SK-N-SH (cell line): ENCODE measurements around the gene BLID. TPM values are rescaled to one million over a fixed set of nuclear protein-coding genes. Genes with fewer than 3 reads are reported as not detected.
A peak's percentile ranks its signal among the peaks of the same experiment; 100 is the strongest.

Source experiments
- CTCF ChIA-PET: fragments of 300-600, 350-600 bp; formaldehyde crosslinking; extraction: SDS; loops from one replicate; lab custom pipeline; 2021; lab: Yijun Ruan, JAX
- POLR2A ChIA-PET: fragments of 350-600 bp; sonication (Branson Sonifier 250); formaldehyde crosslinking; extraction: SDS; loops from one replicate; lab custom pipeline; 2020; ENCODE audit warnings: antibody characterized with exemption, inconsistent platforms; lab: Yijun Ruan, JAX
- DNase-seq: peaks from one replicate; pipeline ENCODE4 v3.0.0; 2012
- H2AFZ ChIP-seq: fragments of 200-600 bp; sonication (generic); 2 replicates; pipeline ENCODE4 v1.8.1; 2016; ENCODE audit warnings: antibody characterized with exemption, mild to moderate bottlenecking, low read depth
- H3F3A ChIP-seq: fragments of 200-600 bp; sonication (generic); replicated peaks from 2 replicates; pipeline ENCODE3; 2016; ENCODE audit warnings: antibody characterized with exemption, mild to moderate bottlenecking; ENCODE audit not compliant: insufficient read depth
- H3K27ac ChIP-seq, 2 experiments: fragments of 200-500 bp in 1 of 2; fragments of 200-600 bp in 1 of 2; sonication (Bioruptor generic) in 1 of 2; sonication (generic), shearing (Covaris generic) in 1 of 2; 2 replicates each; pipeline versions ENCODE4 v1.5.1 to v1.6.1; 2014 to 2016; ENCODE audit warnings: low read depth in 2 of 2, inconsistent platforms in 1 of 2, low read length in 1 of 2, mild to moderate bottlenecking in 1 of 2, mixed read lengths in 1 of 2
- H3K27me3 ChIP-seq: fragments of 200-600 bp; sonication (generic), shearing (Covaris generic); 2 replicates; pipeline ENCODE4 v1.6.1; 2016; ENCODE audit warnings: mixed run types; ENCODE audit not compliant: insufficient read depth
- H3K36me3 ChIP-seq, 2 experiments: fragments of 200-500 bp in 1 of 2; fragments of 200-600 bp in 1 of 2; sonication (Bioruptor generic) in 1 of 2; sonication (generic) in 1 of 2; replicated peaks in 1 of 2; 2 replicates each; pipeline versions ENCODE3 to v1.5.1; 2014 to 2016; ENCODE audit warnings: low read length in 1 of 2, mild to moderate bottlenecking in 1 of 2; ENCODE audit not compliant: insufficient read depth in 2 of 2, control insufficient read depth in 1 of 2
- H3K4me1 ChIP-seq, 2 experiments: fragments of 200-500 bp in 1 of 2; fragments of 200-600 bp in 1 of 2; sonication (Bioruptor generic) in 1 of 2; sonication (generic), shearing (Covaris generic) in 1 of 2; 2 replicates each; pipeline versions ENCODE4 v1.5.1 to v1.6.1; 2014 to 2016; ENCODE audit warnings: low read depth in 1 of 2, low read length in 1 of 2, mixed run types in 1 of 2; ENCODE audit not compliant: insufficient read depth in 2 of 2, control insufficient read depth in 1 of 2
- H3K4me2 ChIP-seq: fragments of 200-600 bp; sonication (generic), shearing (Covaris generic); 2 replicates; pipeline ENCODE4 v1.6.1; 2017; ENCODE audit warnings: mixed run types
- H3K4me3 ChIP-seq, 2 experiments: fragments of 200-500 bp in 1 of 2; fragments of 200-600 bp in 1 of 2; sonication (Bioruptor generic) in 1 of 2; sonication (generic), shearing (Covaris generic) in 1 of 2; 2 replicates each; pipeline versions ENCODE4 v1.5.1 to v1.8.1; 2014 to 2016; ENCODE audit warnings: low read depth in 2 of 2, inconsistent platforms in 1 of 2, low read length in 1 of 2, mild to moderate bottlenecking in 1 of 2, mixed read lengths in 1 of 2, moderate library complexity in 1 of 2
- H3K79me2 ChIP-seq: fragments of 200-600 bp; sonication (generic); 2 replicates; pipeline ENCODE4 v1.8.1; 2017; ENCODE audit warnings: mild to moderate bottlenecking; ENCODE audit not compliant: insufficient read depth
- H3K9ac ChIP-seq: fragments of 200-600 bp; sonication (generic); 2 replicates; pipeline ENCODE4 v1.6.1; 2017; ENCODE audit warnings: mixed run types
- H3K9me2 ChIP-seq: fragments of 200-600 bp; sonication (generic); 2 replicates; pipeline ENCODE4 v1.6.1; 2017; ENCODE audit warnings: mixed run types
- H3K9me3 ChIP-seq: fragments of 200-600 bp; sonication (generic); 2 replicates; pipeline ENCODE4 v1.6.1; 2017; ENCODE audit warnings: mixed run types, mild to moderate bottlenecking, moderate library complexity
- H4K20me1 ChIP-seq: fragments of 200-600 bp; sonication (generic); 2 replicates; pipeline ENCODE4 v1.6.1; 2017; ENCODE audit warnings: mild to moderate bottlenecking, mixed run types; ENCODE audit not compliant: insufficient read depth
- CHD2 ChIP-seq: fragments of 150-350 bp; IDR thresholded peaks from 2 replicates; pipeline ENCODE4 v1.6.1; 2018; ENCODE audit warnings: low read length; ENCODE audit not compliant: partially characterized antibody
- CTCF ChIP-seq: fragments of 200-600 bp; sonication (generic); IDR thresholded peaks from 2 replicates; pipeline ENCODE4 v1.6.1; 2017; ENCODE audit warnings: antibody characterized with exemption, mild to moderate bottlenecking, moderate library complexity
- ELF1 ChIP-seq: IDR thresholded peaks from 2 replicates; pipeline ENCODE4 v1.4.0; 2012
- EP300 ChIP-seq, 2 experiments: IDR thresholded peaks; 2 replicates each; pipeline versions ENCODE4 v1.4.0 to v1.6.1; 2012; ENCODE audit warnings: borderline replicate concordance in 1 of 2, low read depth in 1 of 2, low read length in 1 of 2
- EZH2phosphoT487 ChIP-seq: fragments of 200-600 bp; sonication (generic); IDR thresholded peaks from 2 replicates; pipeline ENCODE4 v1.6.1; 2017; ENCODE audit warnings: low read depth, mixed run types, mild to moderate bottlenecking, antibody characterized with exemption, moderate library complexity, borderline replicate concordance
- FOSL2 ChIP-seq: IDR thresholded peaks from 2 replicates; pipeline ENCODE4 v1.4.0; 2012; ENCODE audit warnings: low read depth, mild to moderate bottlenecking, moderate library complexity, borderline replicate concordance
- FOXJ3 ChIP-seq: sonication (generic); formaldehyde crosslinking; IDR thresholded peaks from 2 replicates; pipeline ENCODE4 v1.5.1; 2020; ENCODE audit warnings: mild to moderate bottlenecking, missing genetic modification reagents
- FOXM1 ChIP-seq: IDR thresholded peaks from 2 replicates; pipeline ENCODE4 v1.4.0; 2012; ENCODE audit warnings: low read depth, mild to moderate bottlenecking
- GABPA ChIP-seq: IDR thresholded peaks from 2 replicates; pipeline ENCODE4 v1.4.0; 2012; ENCODE audit warnings: low read depth, mild to moderate bottlenecking
- GATA2 ChIP-seq: sonication (generic); formaldehyde crosslinking; IDR thresholded peaks from 2 replicates; pipeline ENCODE4 v1.5.0; 2020; ENCODE audit warnings: mild to moderate bottlenecking, missing genetic modification reagents
- IRF3 ChIP-seq: fragments of 150-350 bp; IDR thresholded peaks from 2 replicates; pipeline ENCODE4 v1.6.1; 2016; ENCODE audit warnings: mild to moderate bottlenecking, low read depth, low read length
- JUND ChIP-seq: IDR thresholded peaks from 2 replicates; pipeline ENCODE4 v1.4.0; 2012
- MAX ChIP-seq: IDR thresholded peaks from 2 replicates; pipeline ENCODE4 v1.4.0; 2012; ENCODE audit warnings: low read depth
- MEF2A ChIP-seq: IDR thresholded peaks from 2 replicates; pipeline ENCODE4 v1.4.0; 2012; ENCODE audit warnings: low read depth, borderline replicate concordance
- MXI1 ChIP-seq: IDR thresholded peaks from 2 replicates; pipeline ENCODE4 v1.6.1; 2012; ENCODE audit warnings: mild to moderate bottlenecking, low read depth, low read length, improper control_type of control experiment
- NFIC ChIP-seq: IDR thresholded peaks from 2 replicates; pipeline ENCODE4 v1.4.0; 2012; ENCODE audit warnings: borderline replicate concordance
- NRF1 ChIP-seq: IDR thresholded peaks from 2 replicates; pipeline ENCODE4 v1.6.1; 2012; ENCODE audit warnings: low read depth, mild to moderate bottlenecking, low read length
- POLR2AphosphoS5 ChIP-seq: IDR thresholded peaks from 2 replicates; pipeline ENCODE4 v1.6.1; 2012; ENCODE audit warnings: low read depth, low read length
- RAD21 ChIP-seq: IDR thresholded peaks from 2 replicates; pipeline ENCODE4 v1.6.1; 2012; ENCODE audit warnings: mild to moderate bottlenecking, low read length
- RFX5 ChIP-seq: IDR thresholded peaks from 2 replicates; pipeline ENCODE4 v1.6.1; 2012; ENCODE audit warnings: mild to moderate bottlenecking, improper control_type of control experiment, low read length
- RXRA ChIP-seq: IDR thresholded peaks from 2 replicates; pipeline ENCODE4 v1.4.0; 2012; ENCODE audit warnings: low read depth, mild to moderate bottlenecking, borderline replicate concordance
- SIN3A ChIP-seq: IDR thresholded peaks from 2 replicates; pipeline ENCODE4 v1.6.1; 2012; ENCODE audit warnings: low read depth, mild to moderate bottlenecking, low read length, moderate library complexity, borderline replicate concordance
- SMC3 ChIP-seq: IDR thresholded peaks from 2 replicates; pipeline ENCODE4 v1.6.1; 2012; ENCODE audit warnings: low read depth, low read length, improper control_type of control experiment
- TAF1 ChIP-seq: IDR thresholded peaks from 2 replicates; pipeline ENCODE4 v1.6.1; 2012; ENCODE audit warnings: low read depth, mild to moderate bottlenecking, low read length, moderate library complexity, borderline replicate concordance
- TEAD4 ChIP-seq: IDR thresholded peaks from 2 replicates; pipeline ENCODE4 v1.4.0; 2012; ENCODE audit warnings: mild to moderate bottlenecking, borderline replicate concordance; ENCODE audit not compliant: insufficient read depth
- USF1 ChIP-seq: IDR thresholded peaks from 2 replicates; pipeline ENCODE4 v1.4.0; 2012; ENCODE audit warnings: low read depth, borderline replicate concordance
- USF2 ChIP-seq: fragments of 150-350 bp; IDR thresholded peaks from 2 replicates; pipeline ENCODE4 v1.6.1; 2017; ENCODE audit warnings: antibody characterized with exemption, low read length, low read depth, borderline replicate concordance
- YY1 ChIP-seq: IDR thresholded peaks from 2 replicates; pipeline ENCODE4 v1.4.0; 2012; ENCODE audit warnings: low read depth, mild to moderate bottlenecking
- WGBS: methylation state at CpG from one replicate; pipeline ENCODE4 v1.1.6; 2017; ENCODE audit warnings: low lambda C conversion rate; 5-methylcytosine and 5-hydroxymethylcytosine counted together
- polyA plus RNA-seq, 3 experiments: library from polyadenylated mRNA; depleted of rRNA; stranded (reverse); fragments of >200 nt; gene quantifications; 2 replicates each; pipeline ENCODE4 v1.2.3, GENCODE V29; 2012
- TF ChIP-seq, protein P1 (sequence below): IDR thresholded peaks from 2 replicates; pipeline ENCODE4; 2012

BLID gene
- polyA plus RNA-seq, 1 of the 3 experiments (the other 2 are of a cell fraction): not detected

DNA sequence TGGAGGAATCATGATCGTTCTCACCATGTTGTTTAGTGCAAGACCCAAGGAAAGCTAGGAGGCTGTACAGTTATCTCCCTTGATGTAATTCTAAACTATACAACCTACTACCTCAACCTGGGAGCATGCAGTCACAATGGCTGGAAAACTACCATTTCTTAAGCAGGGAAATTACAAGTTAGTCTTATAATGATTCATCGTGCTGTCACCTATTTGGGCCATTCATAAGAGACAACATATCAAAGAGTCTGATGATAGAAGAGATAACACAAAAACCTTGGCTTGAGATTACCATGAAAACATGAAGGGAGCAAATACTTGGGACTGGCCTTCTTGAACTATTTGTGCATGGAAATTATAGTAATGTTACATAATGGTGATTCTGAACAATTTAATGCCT lies 30.5 kb upstream of the BLID start:
- Histone ChIP-seq H3K79me2 (peaks cover 100% of the 10 kb centered on the region), H3K36me3 (peaks cover 0 to 89% of the 10 kb centered on the region in 2 experiments), H2AFZ (no peak overlapping the region), H3K9me3 (no peaks in the 10 kb centered on the region), H3K27me3 (no peaks in the 10 kb centered on the region), H3K9ac (no peak overlapping the region), H3K4me2 (no peak overlapping the region), H4K20me1 (peaks cover 75% of the 10 kb centered on the region), H3K4me1 (peaks cover 2 to 57% of the 10 kb centered on the region in 2 experiments; a peak in 3 of 4 replicates), H3K9me2 (no peaks in the 10 kb centered on the region), H3F3A (peaks cover 99% of the 10 kb centered on the region), H3K4me3 (no peak overlapping the region), H3K27ac (peak overlapping the region in 1 of 2 experiments; percentile 98; a peak in 3 of 4 replicates)
- CTCF ChIA-PET: no interaction called here
- no peak for DNase-seq
- POLR2A ChIA-PET: no interaction called here
- WGBS: 41% methylated on average over 2 of the region's 2 CpGs
- TF ChIP-seq, protein P1, sequence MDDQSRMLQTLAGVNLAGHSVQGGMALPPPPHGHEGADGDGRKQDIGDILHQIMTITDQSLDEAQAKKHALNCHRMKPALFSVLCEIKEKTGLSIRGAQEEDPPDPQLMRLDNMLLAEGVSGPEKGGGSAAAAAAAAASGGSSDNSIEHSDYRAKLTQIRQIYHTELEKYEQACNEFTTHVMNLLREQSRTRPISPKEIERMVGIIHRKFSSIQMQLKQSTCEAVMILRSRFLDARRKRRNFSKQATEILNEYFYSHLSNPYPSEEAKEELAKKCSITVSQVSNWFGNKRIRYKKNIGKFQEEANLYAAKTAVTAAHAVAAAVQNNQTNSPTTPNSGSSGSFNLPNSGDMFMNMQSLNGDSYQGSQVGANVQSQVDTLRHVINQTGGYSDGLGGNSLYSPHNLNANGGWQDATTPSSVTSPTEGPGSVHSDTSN: peak; percentile 79
- no peak for TF ChIP-seq IRF3
- peak; percentile 69 for TF ChIP-seq JUND
- TF ChIP-seq YY1: no peak
- TF ChIP-seq CTCF: no peak
- TF ChIP-seq EP300 (IDR thresholded peaks at IDR 0.05; ENCODE audit: borderline replicate concordance in 1 of 2, low read depth in 1 of 2, low read length in 1 of 2): peak in 1 of 2 experiments; percentile 62; a peak in 1 of 4 replicates
- no peak for TF ChIP-seq GATA2 (CRISPR knock-in tag)
- TF ChIP-seq FOSL2: peak; percentile 74; the same call in 1 of the 2 replicates
- TF ChIP-seq TEAD4: no peak
- TF ChIP-seq RAD21: no peak
- TF ChIP-seq SIN3A: no peak
- no peak for TF ChIP-seq RFX5
- TF ChIP-seq GABPA: no peak
- TF ChIP-seq MAX: peak; percentile 30; the same call in 1 of the 2 replicates
- TF ChIP-seq USF2: no peak
- no peak for TF ChIP-seq FOXJ3 (CRISPR knock-in tag)
- TF ChIP-seq NRF1: no peak
- no peak for TF ChIP-seq MEF2A
- no peak for TF ChIP-seq USF1
- no peak for TF ChIP-seq ELF1
- TF ChIP-seq TAF1: no peak
- peak; percentile 60 for TF ChIP-seq NFIC
- TF ChIP-seq MXI1: no peak
- TF ChIP-seq POLR2AphosphoS5: no peak; the same call in 1 of the 2 replicates
- TF ChIP-seq EZH2phosphoT487: no peak
- no peak for TF ChIP-seq SMC3
- TF ChIP-seq FOXM1: no peak
- no peak for TF ChIP-seq CHD2
- TF ChIP-seq RXRA: 0 out of 2 replicates have a peak, but pooled peaks have one; percentile 29
